Measurements from ENCODE around the gene CRIM1.
"Not testable (repeated sequence)": the region's sequence is repeated elsewhere in the genome, so short reads cannot be mapped to it uniquely, and the experiment has no call there.

CRIM1 gene

DNA sequence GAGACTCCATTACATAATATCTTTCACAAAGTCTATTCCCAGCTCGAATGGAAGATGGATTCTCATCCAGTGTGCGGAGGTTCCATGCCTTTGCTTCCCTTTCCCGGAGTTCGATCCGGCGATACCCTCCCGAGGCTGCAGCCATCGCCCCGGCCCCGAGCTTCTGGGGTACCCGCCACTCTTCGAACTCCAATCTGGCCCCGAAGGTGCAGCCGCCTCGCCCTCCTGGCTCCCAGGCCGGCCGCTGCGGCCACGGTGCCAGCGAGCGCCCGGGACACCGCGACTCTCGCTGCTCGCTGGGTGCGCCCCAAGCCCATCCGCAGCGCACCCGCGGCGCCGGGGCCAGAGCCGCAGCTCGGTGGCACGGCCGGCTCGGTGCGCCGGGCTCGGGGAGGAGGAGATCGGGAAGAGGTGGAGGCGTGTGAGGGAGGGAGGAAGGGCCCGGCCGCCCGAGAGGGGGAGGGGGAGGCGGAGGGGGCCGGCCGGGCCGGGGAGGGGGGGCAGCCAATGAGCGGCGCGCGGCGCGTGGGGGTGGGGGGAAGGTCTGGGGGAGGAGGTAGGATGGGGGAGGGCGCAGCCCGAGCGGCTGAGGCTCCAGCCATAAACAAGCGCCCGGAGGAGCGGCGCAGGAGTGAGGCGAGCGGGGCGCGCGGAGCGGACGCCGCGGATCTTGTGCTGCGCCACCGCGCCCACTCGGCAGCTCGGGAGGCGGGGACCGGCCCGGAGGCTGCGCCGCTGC, at the start of gene CRIM1:
Gene CRIM1, plus strand, starts transcription at position 628 of the 739 bp plus-strand sequence. CDS start 515 bp downstream, outside the sequence.
- DNase-seq (ENCODE audit: low spot score) = peak; percentile 86

DNA sequence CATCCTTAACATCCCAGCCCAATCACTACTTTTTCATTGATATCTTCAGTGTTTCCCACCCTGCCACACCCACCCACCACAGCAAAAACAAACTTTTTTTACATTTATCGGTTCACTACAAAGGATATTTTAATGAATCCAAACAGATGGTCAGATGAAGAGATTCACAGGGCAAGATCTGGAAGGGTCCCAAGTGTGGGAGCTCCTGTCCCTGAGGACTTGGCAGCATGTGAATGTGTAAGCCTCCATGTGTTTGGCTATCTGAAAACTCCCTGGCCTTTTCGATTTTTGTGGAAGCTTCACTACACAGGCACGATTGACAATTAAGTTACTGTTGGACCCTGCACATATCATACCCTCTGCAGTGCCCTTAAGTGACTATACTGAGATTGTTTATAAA, 48.1 kb upstream of the CRIM1 start:
- no peak for DNase-seq (ENCODE audit: low spot score)

GRCh38 chr2:36310444-36310843, 45.1 kb upstream of the CRIM1 start:
- not testable (repeated sequence) for DNase-seq (ENCODE audit: low spot score)

DNA sequence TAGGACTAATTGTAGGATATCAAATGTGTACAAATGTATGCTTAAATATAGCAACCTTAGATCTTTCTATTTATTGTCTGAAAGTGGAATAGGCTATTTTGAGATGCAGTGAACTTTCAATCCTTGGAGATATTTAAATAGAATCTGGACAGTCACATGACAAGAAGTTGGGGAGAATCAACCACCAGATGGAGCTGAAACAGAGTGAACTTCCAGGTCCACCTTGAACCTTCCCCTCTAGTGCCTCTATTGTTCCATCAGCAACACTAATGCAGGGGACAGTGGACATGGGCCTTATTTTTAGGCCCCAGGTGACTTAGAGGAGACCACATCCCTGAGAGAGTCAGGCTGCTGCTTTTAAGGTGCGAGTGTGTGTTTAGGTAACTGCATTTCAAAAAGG, 37.0 kb upstream of the CRIM1 start:
- no peak for DNase-seq (ENCODE audit: low spot score)

DNA sequence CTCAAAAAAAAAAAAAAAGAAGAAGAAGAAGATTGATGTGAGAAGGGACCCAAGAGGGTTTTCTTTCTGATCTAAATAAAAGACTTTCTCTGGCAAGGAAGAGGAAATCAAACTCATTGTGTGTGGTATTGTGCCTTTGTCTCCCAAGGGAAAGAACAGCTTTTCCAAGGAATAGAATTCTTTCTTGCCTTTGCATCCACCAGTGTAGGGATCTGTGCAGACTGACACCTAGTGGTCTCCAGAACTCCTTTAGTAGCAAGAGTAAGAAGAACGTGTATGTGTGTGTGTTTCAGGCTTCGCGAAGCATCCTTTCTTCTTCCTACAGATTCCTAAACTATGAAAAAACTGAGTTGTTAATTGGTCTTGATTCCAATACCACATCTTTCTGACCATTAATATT, 33.5 kb upstream of the CRIM1 start:
- peak; percentile 51 for DNase-seq (ENCODE audit: low spot score)

DNA sequence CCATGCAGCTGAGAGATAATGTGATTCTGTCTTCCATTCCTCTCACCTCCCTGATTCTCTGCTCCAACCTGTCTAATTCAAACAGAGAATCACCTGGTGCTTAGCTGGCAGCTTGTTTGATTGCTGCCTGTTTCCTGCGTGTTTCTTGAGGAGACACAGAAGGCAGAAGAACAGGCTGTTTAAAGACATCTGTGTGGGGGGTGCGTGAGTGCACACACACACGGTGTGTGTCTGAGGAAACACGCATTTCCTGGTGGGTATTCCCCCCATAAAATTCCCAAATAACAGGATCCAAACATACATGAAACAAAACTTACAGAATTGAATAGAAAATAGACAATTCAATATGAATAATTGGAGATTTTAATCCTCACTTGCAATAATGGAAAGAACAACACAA, 29.3 kb upstream of the CRIM1 start:
- DNase-seq (ENCODE audit: low spot score) = no peak

DNA sequence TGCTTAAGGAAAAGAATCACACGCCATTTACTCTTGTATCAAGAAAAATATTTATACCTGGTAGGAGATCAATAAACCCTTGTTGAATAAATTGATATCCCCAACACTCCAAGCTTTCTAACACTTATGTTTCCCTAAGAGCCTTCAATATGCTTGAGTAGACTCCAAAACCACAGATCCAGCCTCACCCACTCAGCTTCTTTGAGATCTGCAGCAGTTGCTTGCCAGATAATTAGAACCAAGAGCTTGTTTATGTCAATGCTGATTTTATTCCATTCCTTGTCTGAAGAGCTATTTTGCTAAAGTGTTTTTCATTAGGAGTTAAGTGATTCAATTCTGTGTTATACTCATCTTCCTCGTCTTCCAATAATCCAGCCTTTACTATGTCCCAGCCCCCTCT, 26.3 kb upstream of the CRIM1 start:
- no peak for DNase-seq (ENCODE audit: low spot score)

DNA sequence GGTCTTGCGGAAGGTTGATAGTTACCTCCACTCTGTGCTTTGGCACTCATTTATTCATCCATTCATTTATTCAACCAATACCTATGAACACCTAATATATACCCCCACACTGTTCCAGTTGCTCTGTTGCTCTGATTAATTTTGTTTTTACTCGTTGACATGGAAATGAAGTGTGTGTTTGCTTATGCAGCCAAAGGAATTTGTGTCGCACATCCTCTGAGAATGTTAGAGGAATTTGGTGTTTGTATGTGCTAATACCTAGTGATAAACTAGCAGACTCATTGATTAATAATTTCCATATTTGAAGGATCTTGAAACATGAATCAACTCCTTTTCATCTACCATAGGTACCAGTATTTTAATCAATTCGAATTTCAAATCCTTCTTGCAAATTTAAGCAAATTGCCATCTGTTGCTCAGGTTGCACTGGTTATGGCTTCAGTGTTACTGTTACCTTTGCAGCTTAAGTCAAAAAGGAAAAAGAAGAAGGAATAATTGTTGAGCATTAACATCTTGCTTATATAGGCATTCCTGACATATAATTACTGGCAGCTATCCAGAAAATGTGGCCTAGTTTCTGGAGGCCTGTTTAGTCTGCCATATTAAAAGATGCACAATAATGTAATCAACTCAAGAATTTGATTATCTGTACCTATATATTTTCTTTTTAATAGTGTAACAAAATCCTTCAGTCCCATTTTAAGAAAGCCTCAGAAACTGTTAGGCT, 25.7 kb upstream of the CRIM1 start:
- no peak for DNase-seq (ENCODE audit: low spot score)

- no peak for DNase-seq (ENCODE audit: low spot score)
These were observed 24.8 kb upstream of the CRIM1 start for GRCh38 chr2:36330473-36331395.

DNA sequence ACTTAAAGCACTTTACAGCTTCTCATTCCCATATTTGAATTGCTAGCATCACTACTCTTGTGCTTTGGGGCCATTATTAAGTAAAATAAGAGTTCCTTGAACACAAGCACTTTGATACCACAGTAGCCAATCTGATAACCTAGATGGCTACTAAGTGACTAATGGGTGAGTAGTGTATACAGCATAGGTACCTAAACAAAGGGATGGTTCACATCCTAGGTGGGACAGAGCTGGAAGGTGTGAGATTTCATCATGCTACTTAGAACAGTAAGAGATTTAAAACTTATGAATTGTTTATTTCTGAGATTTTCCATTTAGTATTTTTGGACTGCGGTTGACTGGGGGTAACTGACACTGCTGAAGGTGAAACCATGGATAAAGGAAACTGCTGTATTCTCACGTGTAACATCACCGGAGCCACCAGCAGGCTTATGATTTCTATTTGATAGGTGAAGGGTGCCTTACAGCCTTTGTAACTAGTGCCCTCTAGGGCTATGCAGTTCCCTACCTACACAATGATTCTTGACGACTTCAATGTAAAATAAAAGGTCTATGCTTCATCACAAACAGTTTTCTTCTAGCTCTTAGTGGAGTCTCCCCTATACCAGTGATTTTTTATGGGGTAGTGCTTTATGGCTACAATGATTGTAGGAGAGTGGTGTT, 22.1 kb upstream of the CRIM1 start:
- DNase-seq (ENCODE audit: low spot score) = no peak

DNA sequence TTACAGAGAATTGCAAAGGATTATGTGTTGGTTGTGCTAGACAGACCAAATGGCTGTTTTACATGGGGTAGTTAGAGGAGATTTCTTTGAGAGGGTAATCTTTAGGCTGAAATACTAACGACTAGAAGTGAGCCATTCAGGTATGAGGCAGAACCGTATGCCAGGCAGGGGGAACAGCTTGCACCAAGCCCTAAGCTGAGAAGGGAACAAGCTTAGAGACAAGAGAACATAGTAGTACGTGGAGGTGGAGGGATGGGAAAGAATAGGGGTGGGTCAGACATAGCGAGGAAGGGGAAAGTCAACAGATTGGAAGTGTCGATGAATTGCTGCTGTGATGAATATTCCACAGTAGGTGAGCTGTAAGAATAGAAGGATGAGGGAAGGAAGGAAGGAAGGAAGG, 20.0 kb upstream of the CRIM1 start:
- no peak for DNase-seq (ENCODE audit: low spot score)

DNA sequence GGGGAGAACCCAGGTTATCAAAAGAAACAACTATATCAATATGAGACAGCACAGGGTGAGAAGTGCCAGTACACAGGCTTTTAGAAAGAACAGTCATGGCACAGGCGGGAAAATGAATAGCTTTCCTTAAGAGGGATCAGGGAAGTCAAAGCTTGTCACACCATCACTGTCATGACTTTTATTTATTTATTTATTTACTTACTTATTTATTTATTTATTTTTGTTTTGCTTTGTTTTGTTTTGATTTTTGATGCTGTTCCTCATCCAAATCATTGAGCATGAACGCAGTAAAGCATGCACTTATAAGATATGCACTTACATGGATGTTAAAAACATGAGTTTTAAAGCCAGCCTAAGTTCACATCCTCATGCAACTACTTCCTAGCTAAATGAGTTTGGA, 19.3 kb upstream of the CRIM1 start:
- no peak for DNase-seq (ENCODE audit: low spot score)

GRCh38 chr2:36337354-36337753, 18.2 kb upstream of the CRIM1 start:
- no peak for DNase-seq (ENCODE audit: low spot score)

DNA sequence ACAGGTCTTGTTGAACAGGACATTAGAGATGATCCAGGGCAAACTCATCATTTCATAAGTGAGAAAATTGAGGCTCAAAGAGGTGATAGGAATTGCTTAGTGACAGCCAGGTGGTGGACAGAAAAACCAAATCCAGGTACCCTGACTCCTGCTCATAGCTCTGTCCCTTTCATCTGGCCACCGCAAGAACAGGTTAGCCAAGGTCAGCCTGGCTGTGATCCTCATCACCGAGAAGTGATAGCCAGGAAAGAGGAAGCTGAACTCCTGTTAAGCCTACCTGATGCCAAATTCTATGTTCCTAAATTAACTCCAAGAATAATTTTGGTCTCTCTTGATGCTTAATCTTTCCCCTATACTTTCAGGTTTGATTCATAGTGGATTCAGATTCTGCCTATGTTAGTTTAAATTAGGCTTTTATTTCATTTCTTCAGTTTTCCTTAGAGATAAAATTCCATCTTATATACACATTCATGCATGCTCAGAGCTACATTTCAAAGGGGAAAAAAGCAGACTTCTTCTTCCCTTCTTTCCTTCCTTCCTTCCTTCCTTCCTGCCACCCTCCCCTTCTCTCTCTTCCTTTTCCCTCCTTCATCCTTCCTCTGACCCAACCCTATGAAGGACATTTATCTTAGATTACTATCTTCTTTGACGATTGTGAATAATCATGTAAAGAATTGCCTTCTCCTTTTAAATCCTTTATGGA, 17.3 kb upstream of the CRIM1 start:
- DNase-seq (ENCODE audit: low spot score) = no peak

GRCh38 chr2:36338827-36339145, 16.8 kb upstream of the CRIM1 start:
- no peak for DNase-seq (ENCODE audit: low spot score)

DNA sequence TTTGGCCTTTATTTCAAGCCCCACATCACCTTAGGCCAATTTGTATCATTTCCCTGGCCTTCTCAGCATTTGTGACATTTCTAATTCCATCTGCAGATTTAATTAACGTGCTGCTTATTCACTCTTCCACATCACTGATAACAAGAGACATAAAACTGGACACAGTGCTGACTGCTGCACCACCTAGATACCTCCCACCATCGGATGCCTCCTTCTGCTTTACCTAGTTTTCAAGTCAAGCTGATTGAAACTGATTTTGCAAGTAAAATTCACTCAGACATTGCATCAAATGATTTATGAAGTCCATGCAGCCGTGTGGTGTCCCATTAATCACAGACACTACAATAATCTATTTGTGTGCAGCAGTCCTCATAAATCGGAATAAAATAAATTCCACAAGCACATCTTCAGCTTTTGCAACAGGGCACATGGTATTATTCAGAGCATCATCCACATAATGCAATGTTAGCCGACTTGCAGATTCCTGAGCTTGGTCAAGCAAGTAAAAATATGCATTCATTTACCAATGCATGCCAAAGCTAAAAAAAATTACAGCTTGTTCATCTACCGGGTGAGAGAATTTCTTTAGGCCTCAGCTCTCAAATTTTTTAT, 15.9 kb upstream of the CRIM1 start:
- no peak for DNase-seq (ENCODE audit: low spot score)

- no peak for DNase-seq (ENCODE audit: low spot score)
These were observed 12.0 kb upstream of the CRIM1 start for GRCh38 chr2:36343606-36344005.

- DNase-seq (ENCODE audit: low spot score) = no peak
These were observed 6.9 kb upstream of the CRIM1 start for GRCh38 chr2:36348721-36349120.

GRCh38 chr2:36351291-36351690, 4.3 kb upstream of the CRIM1 start:
- no peak for DNase-seq (ENCODE audit: low spot score)

GRCh38 chr2:36351736-36352349, 3.7 kb upstream of the CRIM1 start:
- peak; percentile 47 for DNase-seq (ENCODE audit: low spot score)

DNA sequence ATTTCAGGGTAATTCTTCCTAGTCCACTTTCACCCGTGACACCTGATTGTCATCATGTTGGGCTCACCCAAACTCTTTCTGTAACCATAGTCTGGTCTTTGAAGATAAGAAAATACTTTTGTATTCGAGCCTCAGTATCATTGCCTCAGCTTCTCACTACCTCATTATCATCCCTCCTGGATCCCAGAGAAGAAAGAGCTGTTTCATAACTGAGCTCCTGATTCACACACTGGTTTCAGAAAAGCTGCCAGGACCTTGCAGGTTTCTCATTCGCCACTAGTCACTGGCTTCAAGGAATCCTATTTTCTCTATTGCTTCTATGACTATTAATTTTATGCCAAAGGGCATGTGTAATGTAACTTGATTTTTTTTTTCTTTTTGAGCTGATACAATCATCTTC, 2.9 kb upstream of the CRIM1 start:
- DNase-seq (ENCODE audit: low spot score) = no peak
